Prostate gland (tissue), 2 donors: ENCODE measurements around the gene TMEM108. TPM values are rescaled to one million over a fixed set of nuclear protein-coding genes. Genes with fewer than 3 reads are reported as not detected.

Experiments used
- DNase-seq: peaks from one replicate; pipeline ENCODE4 v3.0.0-alpha.2; 2019; ENCODE audit warnings: low spot score
- H3K27ac ChIP-seq, 2 donors: fragments of 200-600 bp; sonication (generic); 2 replicates each; pipeline ENCODE4 v1.5.1; 2017 to 2019
- H3K27me3 ChIP-seq: fragments of 200-600 bp; sonication (generic); replicated peaks from 2 replicates; pipeline ENCODE4 v1.5.1; 2019; ENCODE audit not compliant: insufficient read depth
- H3K36me3 ChIP-seq, 2 donors: fragments of 200-600 bp; sonication (generic); 1 replicate in 1 of 2; 2 replicates in 1 of 2; pipeline versions ENCODE4 v1.5.1 to v1.8.1; 2017 to 2019
- H3K4me1 ChIP-seq: fragments of 200-600 bp; sonication (generic); replicated peaks from 2 replicates; pipeline ENCODE4 v1.5.1; 2019
- H3K4me3 ChIP-seq, 2 donors: fragments of 200-600 bp; sonication (generic); 2 replicates each; pipeline ENCODE4 v1.5.1; 2017 to 2019
- H3K9me3 ChIP-seq: fragments of 200-600 bp; sonication (generic); 2 replicates; pipeline ENCODE4 v1.5.1; 2017
- CTCF ChIP-seq, 4 experiments: fragments of 200-600 bp in 2 of 4; fragments of 450-650 bp in 2 of 4; sonication (generic) in 2 of 4; IDR thresholded peaks; 1 replicate in 3 of 4; 2 replicates in 1 of 4; pipeline ENCODE4 v1.5.1; 2016 to 2019; ENCODE audit warnings: antibody characterized with exemption in 4 of 4, mild to moderate bottlenecking in 2 of 4, moderate library complexity in 2 of 4
- POLR2A ChIP-seq: fragments of 450-650 bp; IDR thresholded peaks from one replicate; pipeline ENCODE4 v1.6.1; 2016; ENCODE audit warnings: antibody characterized with exemption, mild to moderate bottlenecking
- POLR2AphosphoS5 ChIP-seq: sonication (generic); formaldehyde crosslinking; IDR thresholded peaks from one replicate; pipeline ENCODE4 v1.6.1; 2017; ENCODE audit warnings: antibody characterized with exemption
- WGBS: methylation state at CpG from one replicate; pipeline ENCODE4 v1.1.5; 2018; 5-methylcytosine and 5-hydroxymethylcytosine counted together
- intact Hi-C: fragments of 100-400 bp; cut with DNase I; formaldehyde crosslinking; loops from one replicate; pipeline ENCODE4 v1.14.2; 2022
- total RNA-seq, 2 donors: library from RNA; depleted of rRNA; stranded (reverse); fragments of >200 nt; gene quantifications; one replicate each; pipeline ENCODE4 v1.1.0, GENCODE V29; 2016

TMEM108 gene
- total RNA-seq, 2 donors from 2014 or later, result 8.1 TPM; not detected in 1

GRCh38 chr3:133153382-133153781 lies 115.2 kb downstream of the TMEM108 start:
- H3K27ac ChIP-seq, result no peak overlapping the region
- H3K4me3 ChIP-seq, result no peak overlapping the region
- no peak for DNase-seq
- TF ChIP-seq POLR2AphosphoS5 (no peak), CTCF (IDR thresholded peaks at IDR 0.05) (no peak), POLR2A (no peak)
- intact Hi-C loops, result no loop called here
- H3K9me3 ChIP-seq, result no peaks in the 10 kb centered on the region
- no peaks in the 10 kb centered on the region for H3K4me1 ChIP-seq
- no peaks in the 10 kb centered on the region for H3K36me3 ChIP-seq
- no peaks in the 10 kb centered on the region for H3K27me3 ChIP-seq

GRCh38 chr3:133157716-133158115 lies 119.5 kb downstream of the TMEM108 start:
- Histone ChIP-seq H3K36me3 (no peaks in the 10 kb centered on the region), H3K27me3 (no peaks in the 10 kb centered on the region), H3K9me3 (no peaks in the 10 kb centered on the region), H3K27ac (no peak overlapping the region), H3K4me1 (no peaks in the 10 kb centered on the region), H3K4me3 (no peak overlapping the region)
- WGBS, result 84% methylated on average over 2 of the region's 2 CpGs
- intact Hi-C loops, result no loop called here
- TF ChIP-seq CTCF (IDR thresholded peaks at IDR 0.05) (no peak), POLR2AphosphoS5 (no peak), POLR2A (no peak)
- DNase-seq, result no peak

- Histone ChIP-seq H3K27ac (no peak overlapping the region), H3K9me3 (no peaks in the 10 kb centered on the region), H3K27me3 (no peaks in the 10 kb centered on the region), H3K4me1 (no peaks in the 10 kb centered on the region), H3K4me3 (no peak overlapping the region), H3K36me3 (no peaks in the 10 kb centered on the region)
- 90% methylated on average over 1 of the region's 1 CpG for WGBS
- TF ChIP-seq POLR2AphosphoS5, result no peak
- TF ChIP-seq POLR2A, result no peak
- TF ChIP-seq CTCF (IDR thresholded peaks at IDR 0.05), result no peak
- DNase-seq, result no peak
- intact Hi-C loops, result no loop called here
These were observed 120.5 kb downstream of the TMEM108 start for GRCh38 chr3:133158686-133159085.

GRCh38 chr3:133159498-133160475 lies 121.6 kb downstream of the TMEM108 start:
- intact Hi-C loops, result no loop called here
- Histone ChIP-seq H3K9me3 (no peaks in the 10 kb centered on the region), H3K27ac (no peak overlapping the region), H3K36me3 (no peaks in the 10 kb centered on the region), H3K4me1 (no peaks in the 10 kb centered on the region), H3K4me3 (no peak overlapping the region), H3K27me3 (no peaks in the 10 kb centered on the region)
- WGBS, result 95% methylated on average over 12 of the region's 12 CpGs
- TF ChIP-seq CTCF (IDR thresholded peaks at IDR 0.05) (no peak), POLR2AphosphoS5 (no peak), POLR2A (no peak)
- DNase-seq, result no peak

GRCh38 chr3:133161656-133162055 lies 123.5 kb downstream of the TMEM108 start:
- TF ChIP-seq POLR2AphosphoS5 (no peak), POLR2A (no peak), CTCF (IDR thresholded peaks at IDR 0.05) (no peak)
- intact Hi-C loops, result no loop called here
- H3K27ac ChIP-seq, result no peak overlapping the region
- no peaks in the 10 kb centered on the region for H3K27me3 ChIP-seq
- H3K4me3 ChIP-seq, result no peak overlapping the region
- no peaks in the 10 kb centered on the region for H3K9me3 ChIP-seq
- DNase-seq, result no peak
- no peaks in the 10 kb centered on the region for H3K4me1 ChIP-seq
- 71% methylated on average over 3 of the region's 3 CpGs for WGBS
- H3K36me3 ChIP-seq, result no peaks in the 10 kb centered on the region
